OCI-LY3 (cell line): ENCODE measurements around the gene ZNF639.

ENCODE experiments used
- H2AFZ ChIP-seq: fragments of 200-600, 300-600 bp; shearing (Covaris generic); 2 replicates; pipeline ENCODE4 v1.6.0; 2014; ENCODE audit warnings: antibody characterized with exemption, low read depth, low read length
- H3K27ac ChIP-seq: fragments of 200-600, 300-600 bp; sonication (generic); 2 replicates; pipeline ENCODE4 v1.5.1; 2014; ENCODE audit warnings: mild to moderate bottlenecking, low read length, moderate library complexity, mixed read lengths
- H3K27me3 ChIP-seq: fragments of 200-600, 300-600 bp; sonication (generic); 2 replicates; pipeline ENCODE4 v1.6.1; 2014; ENCODE audit warnings: low read depth, low read length, mixed read lengths
- H3K36me3 ChIP-seq: fragments of 200-600, 300-600 bp; sonication (generic); replicated peaks from 2 replicates; pipeline ENCODE3; 2014; ENCODE audit warnings: low read depth, low read length, mixed read lengths
- H3K4me1 ChIP-seq: fragments of 300-600, 200-600 bp; sonication (generic); 2 replicates; pipeline ENCODE4 v1.6.1; 2014; ENCODE audit warnings: low read length, mixed read lengths
- H3K4me2 ChIP-seq: fragments of 200-600, 300-600 bp; sonication (generic); 2 replicates; pipeline ENCODE4 v1.6.1; 2014; ENCODE audit warnings: low read length, mixed read lengths
- H3K4me3 ChIP-seq: fragments of 300-600, 200-600 bp; sonication (generic); 2 replicates; pipeline ENCODE4 v1.5.1; 2014; ENCODE audit warnings: antibody characterized with exemption, mild to moderate bottlenecking, low read length, moderate library complexity
- H3K79me2 ChIP-seq: fragments of 300-600, 200-600 bp; shearing (Covaris generic); 2 replicates; pipeline ENCODE4 v1.6.1; 2014; ENCODE audit warnings: mild to moderate bottlenecking, low read length, mixed read lengths
- H3K9ac ChIP-seq: fragments of 300-600, 200-600 bp; shearing (Covaris generic); 2 replicates; pipeline ENCODE4 v1.6.0; 2014; ENCODE audit warnings: mild to moderate bottlenecking, low read length, moderate library complexity
- H3K9me3 ChIP-seq: fragments of 200-600, 300-600 bp; shearing (Covaris generic); 2 replicates; pipeline ENCODE4 v1.6.1; 2014; ENCODE audit warnings: low read length, mixed read lengths; ENCODE audit not compliant: insufficient read depth
- H4K20me1 ChIP-seq: fragments of 200-600, 300-600 bp; sonication (generic); 2 replicates; pipeline ENCODE4 v1.6.1; 2016; ENCODE audit warnings: low read length, mixed read lengths; ENCODE audit not compliant: insufficient read depth
- EZH2phosphoT487 ChIP-seq: fragments of 200-600 bp; shearing (Covaris generic); IDR thresholded peaks from 2 replicates; pipeline ENCODE4 v1.6.1; 2018; ENCODE audit warnings: antibody characterized with exemption, mixed run types, low read depth
- TF ChIP-seq, protein P1 (sequence below): fragments of 200-600, 300-600 bp; sonication (generic); IDR thresholded peaks from 2 replicates; pipeline ENCODE4 v1.5.1; 2014; ENCODE audit warnings: antibody characterized with exemption, low read length, low read depth

The ZNF639 gene

DNA sequence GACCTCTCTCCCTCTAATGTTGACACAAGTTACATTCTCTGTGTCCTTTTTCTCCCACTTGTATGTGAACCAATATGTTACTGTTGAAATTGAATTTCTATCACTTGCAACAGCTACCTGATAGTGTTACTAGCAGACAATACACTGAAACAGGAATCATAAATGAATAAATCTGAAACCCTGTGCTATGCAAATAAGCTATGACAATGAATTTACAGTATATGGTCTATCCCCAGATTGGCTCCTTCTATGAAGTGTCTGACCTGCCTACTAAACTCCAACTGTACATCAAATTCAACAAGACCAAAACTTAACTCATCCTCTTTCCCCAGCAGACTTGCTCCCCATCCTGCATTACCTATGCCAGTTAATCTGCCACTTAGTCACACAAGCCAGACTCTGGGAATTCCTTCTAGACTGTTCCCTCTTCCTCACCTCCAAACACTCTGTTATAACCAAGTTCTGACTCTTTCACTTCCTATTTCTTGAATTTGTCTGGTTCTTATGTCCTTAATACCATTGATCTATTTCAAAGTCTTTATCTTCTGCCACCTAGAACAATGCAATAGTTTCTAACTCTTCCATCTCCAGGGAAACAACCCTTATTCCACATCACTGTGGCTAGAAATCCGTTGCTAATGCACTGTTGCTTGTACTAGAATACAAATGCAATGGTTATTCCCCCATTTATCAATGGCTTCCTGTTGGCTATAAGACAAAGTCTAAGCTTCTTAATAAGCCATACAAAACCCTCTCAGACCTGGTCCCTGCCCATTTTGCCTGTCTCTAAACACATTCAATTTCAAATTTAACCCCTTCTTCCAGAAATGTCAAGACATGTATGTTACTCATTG lies 13.4 kb upstream of the ZNF639 start:
- Histone ChIP-seq H3K4me2 (no peak overlapping the region), H3K36me3 (no peaks in the 10 kb centered on the region), H4K20me1 (no peaks in the 10 kb centered on the region), H3K4me3 (no peak overlapping the region), H2AFZ (no peak overlapping the region), H3K79me2 (no peaks in the 10 kb centered on the region), H3K4me1 (peaks cover 14% of the 10 kb centered on the region), H3K9me3 (no peaks in the 10 kb centered on the region), H3K27me3 (no peaks in the 10 kb centered on the region), H3K9ac (no peak overlapping the region), H3K27ac (no peak overlapping the region)
- TF ChIP-seq, protein P1, sequence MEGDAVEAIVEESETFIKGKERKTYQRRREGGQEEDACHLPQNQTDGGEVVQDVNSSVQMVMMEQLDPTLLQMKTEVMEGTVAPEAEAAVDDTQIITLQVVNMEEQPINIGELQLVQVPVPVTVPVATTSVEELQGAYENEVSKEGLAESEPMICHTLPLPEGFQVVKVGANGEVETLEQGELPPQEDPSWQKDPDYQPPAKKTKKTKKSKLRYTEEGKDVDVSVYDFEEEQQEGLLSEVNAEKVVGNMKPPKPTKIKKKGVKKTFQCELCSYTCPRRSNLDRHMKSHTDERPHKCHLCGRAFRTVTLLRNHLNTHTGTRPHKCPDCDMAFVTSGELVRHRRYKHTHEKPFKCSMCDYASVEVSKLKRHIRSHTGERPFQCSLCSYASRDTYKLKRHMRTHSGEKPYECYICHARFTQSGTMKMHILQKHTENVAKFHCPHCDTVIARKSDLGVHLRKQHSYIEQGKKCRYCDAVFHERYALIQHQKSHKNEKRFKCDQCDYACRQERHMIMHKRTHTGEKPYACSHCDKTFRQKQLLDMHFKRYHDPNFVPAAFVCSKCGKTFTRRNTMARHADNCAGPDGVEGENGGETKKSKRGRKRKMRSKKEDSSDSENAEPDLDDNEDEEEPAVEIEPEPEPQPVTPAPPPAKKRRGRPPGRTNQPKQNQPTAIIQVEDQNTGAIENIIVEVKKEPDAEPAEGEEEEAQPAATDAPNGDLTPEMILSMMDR: no peak
- TF ChIP-seq EZH2phosphoT487: no peak

DNA sequence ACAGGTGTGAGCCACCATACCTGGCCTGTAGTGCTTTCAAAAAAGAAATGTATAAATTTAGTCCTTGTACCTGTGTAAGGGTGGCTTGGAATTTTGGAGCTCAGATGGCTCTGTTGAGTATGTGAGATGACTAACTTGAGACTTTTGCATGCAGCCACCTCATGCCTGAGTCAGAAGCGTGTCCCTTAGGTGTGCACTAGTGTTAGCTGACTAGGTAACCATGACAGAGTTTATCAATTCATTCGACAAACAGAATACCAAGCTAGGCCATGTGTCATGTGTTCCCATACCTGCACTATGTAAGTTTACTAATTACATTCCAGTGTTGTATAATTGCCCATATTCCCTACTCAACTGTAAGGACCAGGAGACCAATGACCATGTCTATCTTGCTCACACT lies 4.0 kb upstream of the ZNF639 start:
- no peaks in the 10 kb centered on the region for H3K27me3 ChIP-seq
- TF ChIP-seq EZH2phosphoT487: no peak
- TF ChIP-seq, protein P1: no peak

DNA sequence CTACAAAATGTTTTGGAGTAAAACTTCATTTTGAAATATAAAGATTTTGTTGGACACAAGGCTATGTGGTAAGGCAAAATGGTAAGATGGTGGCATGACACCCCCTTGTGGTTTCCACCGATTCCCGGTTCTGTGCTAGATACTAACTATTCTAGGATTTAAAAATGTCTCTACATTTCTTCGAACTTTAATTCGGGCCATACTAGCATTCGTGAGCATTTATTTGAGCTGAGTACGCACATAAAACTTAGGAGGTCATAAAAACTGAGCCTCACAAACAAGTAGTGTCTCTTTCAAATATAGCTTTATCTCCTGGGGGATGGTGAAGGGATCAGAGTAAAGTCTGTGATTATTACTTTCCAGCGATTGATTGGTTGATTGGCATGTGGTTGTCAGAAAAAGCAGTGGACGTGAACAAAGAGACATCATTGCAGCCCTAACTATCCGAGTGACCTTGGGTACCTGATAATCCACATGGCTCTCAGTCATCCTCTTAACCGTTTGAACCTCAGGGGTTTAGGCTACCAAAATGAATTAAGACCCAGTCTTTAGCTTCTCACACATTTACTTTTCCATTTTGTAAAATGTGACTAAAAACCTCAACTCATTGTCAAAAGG lies 1.1 kb upstream of the ZNF639 start:
- Histone ChIP-seq H3K9ac (peak overlapping the region; percentile 90), H3K36me3 (peaks cover 4% of the 10 kb centered on the region), H3K4me2 (peak overlapping the region; percentile 95), H3K4me1 (peaks cover 22% of the 10 kb centered on the region), H2AFZ (peak overlapping the region; percentile 95), H3K79me2 (peaks cover 44% of the 10 kb centered on the region), H3K27ac (peak overlapping the region; percentile 74), H4K20me1 (peaks cover 17% of the 10 kb centered on the region), H3K27me3 (no peaks in the 10 kb centered on the region), H3K9me3 (no peaks in the 10 kb centered on the region), H3K4me3 (peak overlapping the region; percentile 93)
- no peak for TF ChIP-seq EZH2phosphoT487
- TF ChIP-seq, protein P1: peak; percentile 75

More for the DNA sequence above, 4.0 kb upstream of the ZNF639 start:
- Histone ChIP-seq H3K4me3 (no peak overlapping the region), H2AFZ (no peak overlapping the region), H3K79me2 (peaks cover 15% of the 10 kb centered on the region), H3K27ac (no peak overlapping the region), H3K4me1 (peaks cover 21% of the 10 kb centered on the region), H4K20me1 (peaks cover 2% of the 10 kb centered on the region), H3K9ac (no peak overlapping the region), H3K4me2 (no peak overlapping the region), H3K9me3 (no peaks in the 10 kb centered on the region), H3K36me3 (no peaks in the 10 kb centered on the region)
